ENCODE data around the gene CCDC137.

The CCDC137 gene

DNA sequence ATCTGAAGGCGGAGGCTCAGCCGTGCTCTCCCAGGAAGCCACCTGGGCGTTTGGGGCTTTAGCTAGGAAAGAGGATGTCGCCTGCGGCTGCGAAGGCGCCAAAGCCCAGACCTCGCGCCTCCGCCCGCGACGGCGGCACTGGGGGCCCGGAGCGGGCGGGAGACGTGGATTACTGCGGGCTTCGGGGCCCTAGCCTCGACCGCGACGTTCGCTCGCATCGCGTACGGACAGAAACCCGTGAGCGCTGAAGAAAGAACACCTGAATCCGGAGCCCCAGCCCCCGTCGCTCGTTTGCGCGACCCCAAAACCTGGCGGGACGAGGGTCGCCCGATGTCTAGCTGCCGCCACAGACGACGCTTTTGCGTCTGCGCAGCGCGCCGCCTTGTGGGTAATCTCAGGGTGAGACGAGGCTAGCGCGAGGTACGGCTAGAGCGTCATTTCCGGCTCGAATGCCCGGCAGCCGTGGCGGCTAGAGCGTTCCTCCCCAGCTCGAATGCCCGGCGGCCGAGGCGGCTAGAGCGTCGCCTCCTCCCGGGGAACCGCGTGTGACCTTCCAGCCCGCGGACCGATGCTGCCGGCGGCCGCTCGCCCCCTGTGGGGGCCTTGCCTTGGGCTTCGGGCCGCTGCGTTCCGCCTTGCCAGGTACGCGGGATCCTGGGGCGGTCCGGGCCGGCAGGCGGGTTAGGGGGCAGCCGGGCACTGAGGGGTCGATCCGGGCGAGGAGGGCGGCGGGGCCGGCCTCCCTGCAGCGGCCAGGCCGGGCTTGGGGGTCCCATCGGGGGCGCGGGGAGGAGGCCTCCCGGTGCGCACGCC lies 36.6 kb downstream of the CCDC137 start, which contains the start of gene MRPL12:
Gene MRPL12, plus strand, starts transcription at position 434 of the 813 bp plus-strand sequence. Its CDS starts 135 bp downstream, at position 569.
- DNase-seq (ENCODE audit: low spot score), result peak; percentile 98

DNA sequence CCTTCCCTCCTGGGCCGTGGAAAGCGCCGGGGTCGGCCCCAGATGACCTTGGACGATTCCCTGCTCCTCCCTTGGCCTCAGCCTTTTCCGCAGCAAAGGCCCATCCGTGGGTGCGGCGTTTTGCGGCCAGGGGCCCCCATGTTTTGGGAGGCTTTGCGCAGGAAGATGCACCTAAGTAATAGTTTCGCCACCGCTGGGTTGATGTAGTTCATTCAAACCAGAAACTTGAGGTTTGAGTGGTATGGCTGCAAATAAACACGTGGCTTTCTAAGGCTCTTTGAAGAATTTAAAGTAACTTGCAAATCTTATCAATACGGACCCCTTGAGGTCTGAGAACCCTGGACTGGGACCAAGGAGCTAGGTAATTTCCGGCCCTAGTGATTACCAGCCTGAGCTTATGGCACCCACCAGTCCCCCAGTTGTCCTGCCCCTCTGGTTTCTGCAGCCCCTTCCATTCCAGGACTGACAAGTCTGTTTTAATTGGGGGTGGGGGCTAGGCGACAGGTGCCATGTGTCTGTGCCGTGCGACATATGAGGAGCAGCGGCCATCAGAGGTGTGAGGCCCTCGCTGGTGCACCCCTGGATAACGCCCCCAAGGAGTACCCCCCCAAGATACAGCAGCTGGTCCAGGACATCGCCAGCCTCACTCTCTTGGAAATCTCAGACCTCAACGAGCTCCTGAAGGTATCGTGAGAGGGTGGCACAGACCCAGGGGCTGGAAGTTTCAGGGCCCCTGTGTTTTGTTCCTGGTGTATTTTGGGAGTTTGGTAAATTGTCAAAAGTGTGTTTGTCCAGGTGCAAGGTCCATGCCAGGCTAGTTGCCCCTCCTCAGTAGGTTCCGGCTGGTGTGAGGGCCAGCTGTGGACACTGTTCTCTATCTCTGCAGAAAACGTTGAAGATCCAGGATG lies 37.5 kb downstream of the CCDC137 start:
- no peak for DNase-seq (ENCODE audit: low spot score)

DNA sequence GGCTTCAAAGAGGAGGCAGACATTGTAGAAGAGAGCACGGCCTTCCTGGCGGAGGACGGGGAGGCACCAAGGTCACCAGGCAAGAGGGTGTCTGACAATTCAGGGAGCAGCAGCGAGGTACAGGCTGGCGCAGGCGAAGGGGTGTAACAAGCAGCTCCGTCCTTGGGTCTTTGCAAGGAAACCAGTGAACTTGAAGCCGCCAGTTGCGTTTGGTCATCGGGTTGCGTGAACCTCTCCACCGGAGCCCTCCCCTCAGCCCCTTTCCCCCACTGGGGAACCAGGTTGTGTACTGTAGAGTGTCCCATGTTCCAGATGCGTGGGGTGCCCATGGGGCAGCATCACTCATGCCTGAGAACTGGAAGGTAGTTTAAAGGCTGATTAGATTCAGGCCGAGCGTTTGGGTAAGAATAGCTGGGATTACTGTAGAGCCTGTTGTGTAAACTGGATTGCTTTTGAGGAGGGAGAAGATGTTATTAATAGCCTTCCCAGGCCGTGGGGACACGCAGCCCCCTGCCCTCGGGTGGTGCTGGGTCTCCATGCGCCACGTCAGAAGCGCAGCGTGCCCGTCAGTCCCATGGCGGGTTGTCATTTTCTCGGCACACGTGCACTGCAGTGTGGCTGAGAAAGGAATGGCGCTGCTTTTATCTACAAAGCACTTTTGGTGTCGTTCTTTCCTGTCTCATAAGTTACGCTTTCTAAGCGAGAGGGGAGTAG lies 39.1 kb downstream of the CCDC137 start:
- no peak for DNase-seq (ENCODE audit: low spot score)

DNA sequence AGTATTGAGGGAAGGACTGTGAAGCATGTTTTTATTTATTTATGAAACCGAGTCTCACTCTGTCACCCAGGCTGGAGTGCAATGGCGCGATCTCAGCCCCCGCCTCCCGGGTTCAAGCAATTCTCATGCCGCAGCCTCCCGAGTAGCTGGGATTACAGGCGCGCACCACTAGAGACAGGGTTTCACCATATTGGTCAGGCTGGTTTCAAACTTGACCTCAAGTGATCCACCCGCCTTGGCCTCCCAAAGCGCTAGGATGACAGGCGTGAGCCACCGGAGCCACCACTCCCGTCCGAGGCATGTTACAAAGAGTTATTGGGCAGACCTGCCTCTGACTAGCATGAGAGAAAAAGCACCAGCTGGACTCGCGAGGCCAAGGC lies 39.7 kb downstream of the CCDC137 start:
- no peak for DNase-seq (ENCODE audit: low spot score)

DNA sequence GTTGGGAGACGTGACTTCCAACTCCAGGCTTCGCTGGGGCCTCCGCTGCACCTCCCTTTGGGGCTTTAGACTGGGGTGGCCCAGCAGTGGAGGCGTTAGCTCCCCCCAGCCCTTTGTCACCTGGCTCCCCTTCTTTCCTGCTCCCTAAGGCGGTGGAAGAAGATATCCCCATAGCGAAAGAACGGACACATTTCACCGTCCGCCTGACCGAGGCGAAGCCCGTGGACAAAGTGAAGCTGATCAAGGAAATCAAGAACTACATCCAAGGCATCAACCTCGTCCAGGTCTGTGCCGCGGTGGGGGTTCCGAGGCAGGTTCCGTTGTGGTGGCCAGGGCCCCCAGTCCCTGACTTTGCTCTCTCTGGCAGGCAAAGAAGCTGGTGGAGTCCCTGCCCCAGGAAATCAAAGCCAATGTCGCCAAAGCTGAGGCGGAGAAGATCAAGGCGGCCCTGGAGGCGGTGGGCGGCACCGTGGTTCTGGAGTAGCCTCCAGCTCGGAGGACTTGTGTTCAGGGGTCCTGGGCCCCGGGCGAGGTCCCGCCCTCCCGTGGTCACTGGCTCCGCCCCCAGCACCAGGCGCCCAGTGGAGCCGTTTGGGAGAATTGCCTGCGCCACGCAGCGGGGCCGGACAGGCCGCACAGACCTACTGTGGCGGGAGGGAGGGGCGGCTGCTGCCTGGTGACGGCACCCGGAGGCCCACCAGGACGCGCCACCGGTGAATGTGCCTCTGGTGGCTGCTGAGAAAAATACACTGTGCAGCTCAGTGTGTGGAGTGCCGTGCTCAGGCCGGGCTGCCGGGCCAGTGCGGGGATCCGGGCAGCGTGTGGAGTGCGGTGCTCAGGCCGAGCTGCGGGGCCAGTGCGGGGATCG lies 40.5 kb downstream of the CCDC137 start:
- DNase-seq (ENCODE audit: low spot score), result no peak

DNA sequence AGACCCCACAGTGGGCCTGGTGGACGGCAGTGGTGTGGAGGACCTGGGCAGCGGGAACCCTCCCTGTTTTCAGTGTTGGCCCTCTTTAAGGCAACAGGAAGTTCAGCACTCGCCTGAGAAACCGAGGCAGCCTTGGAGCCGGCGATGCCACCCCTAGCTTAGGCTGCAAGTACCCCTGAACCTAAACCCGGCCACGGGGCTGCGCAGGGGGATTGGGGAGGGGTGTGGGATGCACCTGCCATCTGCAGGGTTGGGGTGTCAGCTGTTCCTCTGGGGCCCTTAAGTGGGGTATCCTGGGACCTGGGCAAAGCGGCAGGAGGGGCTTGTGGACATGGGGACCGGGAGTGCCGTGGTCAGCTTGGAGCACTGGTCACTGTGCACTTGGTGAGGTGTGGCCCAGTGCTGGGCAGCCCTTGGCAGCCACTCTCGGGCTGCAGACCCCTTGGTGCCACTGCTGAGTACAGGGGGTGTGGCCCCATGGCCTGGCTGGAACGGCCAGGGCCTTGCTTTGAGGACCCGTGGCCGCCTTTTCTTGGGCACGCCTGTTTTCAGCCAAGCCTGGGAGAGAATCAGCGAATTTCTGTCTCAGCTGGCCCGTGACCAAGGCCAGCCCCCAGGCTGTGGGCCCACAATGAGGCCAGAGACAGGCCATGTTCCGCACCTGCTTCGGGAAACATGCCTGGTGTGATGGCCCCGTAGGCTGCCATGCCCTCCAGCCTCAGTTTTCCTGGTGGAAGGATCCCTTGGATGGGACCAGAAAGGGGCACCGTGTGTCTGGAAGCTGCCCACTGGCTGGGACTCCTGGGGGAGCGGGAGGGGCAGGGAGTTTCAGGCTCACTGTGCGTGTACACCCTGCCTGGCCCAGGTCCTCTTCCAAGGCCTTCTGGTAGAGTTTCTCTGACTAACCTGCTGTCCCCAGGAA lies 41.4 kb downstream of the CCDC137 start:
- no peak for DNase-seq (ENCODE audit: low spot score)

DNA sequence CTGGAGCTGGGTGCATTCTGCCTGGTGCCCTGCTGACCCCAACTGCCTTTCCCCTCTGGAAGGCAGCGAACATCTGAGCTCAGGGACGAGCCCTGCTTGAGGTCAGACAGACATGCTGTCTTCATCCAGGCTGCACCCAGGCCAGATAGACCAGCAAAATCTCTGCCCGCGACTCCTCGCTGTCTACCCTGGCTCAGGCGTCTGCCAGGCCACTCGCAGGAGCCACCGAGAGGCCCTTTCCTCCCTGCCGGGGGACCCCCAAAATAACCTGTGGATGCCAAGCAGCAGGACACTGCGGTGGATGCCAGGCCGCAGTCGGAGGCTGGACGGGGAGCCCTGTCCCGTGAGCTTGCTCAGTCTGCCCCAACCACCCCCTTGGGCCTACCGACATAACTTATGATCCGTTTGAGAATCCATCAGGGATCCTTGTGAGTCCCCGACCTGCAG lies 42.2 kb downstream of the CCDC137 start:
- no peak for DNase-seq (ENCODE audit: low spot score)

DNA sequence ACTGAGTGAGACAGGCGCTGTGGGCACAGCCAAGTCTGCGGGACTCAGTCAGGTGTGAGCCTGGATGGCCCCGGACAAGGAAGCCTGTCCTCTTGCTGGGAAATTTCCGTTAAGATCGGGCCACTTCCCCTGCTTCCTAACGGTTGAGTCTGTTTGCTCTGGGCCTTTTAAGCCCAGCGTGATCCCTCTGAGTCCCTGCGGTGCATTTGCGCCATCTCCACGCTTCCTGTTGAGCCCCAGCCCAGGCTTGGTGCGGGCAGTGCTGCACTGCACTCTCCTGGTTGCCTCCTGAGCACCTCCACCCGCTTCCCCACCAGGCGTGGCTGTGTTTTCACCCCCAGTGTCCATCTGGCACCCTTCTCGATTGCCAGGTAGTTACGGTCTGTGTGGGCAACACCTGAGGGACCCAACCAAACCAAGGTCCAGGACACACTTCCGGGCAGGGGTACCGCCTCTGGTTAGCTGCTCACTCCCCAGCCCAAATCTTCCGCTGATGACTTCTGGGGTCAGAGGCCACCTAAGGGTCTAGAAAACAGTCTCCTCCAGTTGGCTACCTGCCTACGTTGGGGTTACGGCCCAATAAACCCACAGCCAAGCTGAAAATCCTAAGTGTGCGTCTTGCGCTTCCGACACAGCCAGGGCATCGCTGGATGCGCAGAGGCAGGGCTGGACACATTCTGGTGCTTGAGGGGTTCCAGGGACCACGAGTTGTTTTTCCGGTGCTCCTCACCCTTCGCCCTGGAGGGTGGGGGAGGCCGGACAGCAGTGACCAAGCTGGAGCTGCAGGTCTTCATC lies 44.2 kb downstream of the CCDC137 start:
- no peak for DNase-seq (ENCODE audit: low spot score)

DNA sequence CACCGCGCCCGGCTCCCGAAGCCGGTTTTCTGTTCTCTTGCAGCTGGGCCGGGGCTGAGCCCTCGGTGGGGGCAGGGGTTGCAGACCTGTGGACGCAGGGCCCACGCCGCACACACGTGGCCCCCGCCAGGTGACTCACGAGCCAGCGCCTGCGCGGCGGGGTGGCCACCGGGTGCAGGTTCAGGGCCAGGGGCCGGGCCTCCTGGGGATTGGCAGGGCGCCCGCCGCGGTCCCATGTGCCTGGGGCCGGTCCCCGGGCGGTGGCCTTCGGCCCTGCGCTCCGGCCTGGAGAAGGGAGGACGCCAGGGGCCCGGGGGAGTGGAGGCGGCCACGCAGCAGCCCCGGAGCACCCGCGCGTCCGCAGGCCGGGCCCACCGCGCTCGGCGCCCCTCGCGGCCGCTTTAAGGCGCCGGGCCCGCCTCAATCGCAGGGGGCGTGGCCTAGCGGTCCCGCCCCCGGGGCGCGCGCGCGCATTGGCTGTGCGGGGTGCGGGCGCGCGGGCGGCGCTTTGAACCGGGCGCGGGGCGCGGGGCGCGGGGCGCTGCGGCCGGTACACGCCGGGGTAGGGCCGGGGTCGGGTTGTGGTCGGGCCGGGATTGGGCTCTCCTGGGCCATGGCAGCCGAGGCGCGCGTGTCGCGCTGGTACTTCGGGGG lies 45.4 kb downstream of the CCDC137 start, which contains the start of gene SLC25A10:
Gene SLC25A10, plus strand, starts transcription at position 471 of the 654 bp plus-strand sequence. Its CDS starts 143 bp downstream, at position 614.
- DNase-seq (ENCODE audit: low spot score), result peak; percentile 96

DNA sequence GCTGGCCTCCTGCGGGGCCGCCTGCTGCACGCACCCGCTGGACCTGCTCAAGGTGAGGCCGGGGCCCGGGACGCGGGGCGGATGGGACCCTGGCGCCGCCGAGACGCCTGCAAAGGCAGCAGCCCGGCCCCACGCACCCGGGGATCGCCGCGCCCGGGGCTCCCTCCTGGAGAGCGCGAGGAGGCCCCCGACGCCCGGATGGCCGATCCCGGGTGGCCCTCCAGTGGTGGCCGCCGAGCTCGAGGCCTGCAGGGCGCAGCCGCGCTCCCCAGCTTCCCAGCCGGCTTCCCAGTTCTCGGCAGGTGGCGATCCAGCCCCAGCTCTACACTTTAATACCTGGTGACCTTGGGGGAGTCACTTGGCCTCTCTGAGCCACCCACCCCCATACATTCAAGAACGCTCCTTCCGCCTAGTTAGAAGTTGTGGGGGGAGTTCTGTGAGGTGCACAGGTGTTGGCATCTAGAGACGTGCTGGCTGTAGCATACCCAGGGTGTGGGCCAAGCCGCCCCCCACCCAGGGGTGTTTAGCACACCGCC lies 46.0 kb downstream of the CCDC137 start:
- peak; percentile 87 for DNase-seq (ENCODE audit: low spot score)

DNA sequence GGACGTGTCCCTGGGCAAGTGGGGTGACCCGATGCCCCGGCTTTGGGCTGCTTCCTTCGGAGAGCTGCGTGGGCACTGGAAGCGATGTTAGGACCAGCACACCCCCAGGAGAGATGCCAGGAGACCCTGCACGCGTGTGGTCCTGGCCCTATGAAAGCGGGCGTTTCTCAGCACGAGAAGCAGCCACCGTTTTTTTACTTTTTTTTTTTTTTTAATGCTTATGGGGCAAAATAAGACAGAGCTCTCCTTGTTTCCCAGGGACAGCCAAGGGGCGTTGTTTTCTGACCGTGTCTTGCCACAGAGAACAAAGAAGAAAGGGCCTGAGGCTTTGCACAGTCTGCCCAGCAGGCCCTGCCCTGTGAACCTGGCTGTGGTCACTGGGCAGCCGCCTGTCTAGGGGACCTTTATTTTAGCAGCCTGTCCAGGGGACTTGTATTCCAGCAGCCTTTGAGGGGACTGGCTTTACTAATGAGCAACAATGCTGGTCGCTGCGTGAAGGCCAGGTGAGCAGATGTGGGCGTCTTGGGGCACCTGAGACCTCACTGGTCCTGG lies 46.5 kb downstream of the CCDC137 start:
- DNase-seq (ENCODE audit: low spot score), result no peak

DNA sequence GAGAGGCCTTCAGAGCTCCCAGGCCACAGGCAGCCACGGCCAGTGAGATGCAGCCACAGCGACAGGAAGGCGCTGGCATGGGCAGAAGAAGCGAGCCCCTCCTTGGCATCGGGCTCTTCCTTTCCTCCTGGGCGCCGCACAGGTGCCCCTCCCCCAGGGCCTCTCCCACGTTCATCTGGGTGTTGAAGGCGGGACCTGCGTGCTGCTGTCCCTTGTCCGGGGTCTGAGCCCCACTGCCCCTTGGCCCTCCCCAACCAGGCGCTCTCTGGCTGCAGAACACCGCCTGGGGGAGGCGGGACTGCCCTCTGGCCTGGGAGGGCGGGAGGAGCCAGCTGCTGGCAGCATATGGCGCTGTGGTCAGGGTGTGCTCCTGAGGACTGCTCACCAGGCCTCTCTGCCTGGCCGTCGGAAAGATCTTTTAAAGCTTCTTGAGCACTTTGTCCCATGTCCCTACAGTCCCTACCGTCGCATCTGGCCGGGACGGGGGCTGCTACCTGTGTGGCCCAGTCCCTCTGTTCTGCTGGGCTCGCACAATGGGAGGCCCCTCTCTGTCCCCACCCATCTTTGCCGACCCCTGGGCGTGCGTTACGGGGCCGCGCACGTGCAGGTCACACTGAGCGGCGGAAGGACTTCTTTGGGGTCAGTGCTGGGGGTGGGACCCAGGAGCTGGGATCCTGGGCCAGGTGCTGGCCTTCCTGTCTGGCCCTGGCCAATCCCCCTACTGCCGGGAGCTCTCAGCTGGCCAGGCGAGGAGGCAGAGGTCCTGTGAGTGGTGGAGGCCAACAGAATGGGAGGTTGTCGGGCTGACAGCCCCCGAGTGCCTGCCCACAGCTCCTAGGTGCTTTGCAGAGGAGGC lies 47.2 kb downstream of the CCDC137 start:
- DNase-seq (ENCODE audit: low spot score), result no peak

DNA sequence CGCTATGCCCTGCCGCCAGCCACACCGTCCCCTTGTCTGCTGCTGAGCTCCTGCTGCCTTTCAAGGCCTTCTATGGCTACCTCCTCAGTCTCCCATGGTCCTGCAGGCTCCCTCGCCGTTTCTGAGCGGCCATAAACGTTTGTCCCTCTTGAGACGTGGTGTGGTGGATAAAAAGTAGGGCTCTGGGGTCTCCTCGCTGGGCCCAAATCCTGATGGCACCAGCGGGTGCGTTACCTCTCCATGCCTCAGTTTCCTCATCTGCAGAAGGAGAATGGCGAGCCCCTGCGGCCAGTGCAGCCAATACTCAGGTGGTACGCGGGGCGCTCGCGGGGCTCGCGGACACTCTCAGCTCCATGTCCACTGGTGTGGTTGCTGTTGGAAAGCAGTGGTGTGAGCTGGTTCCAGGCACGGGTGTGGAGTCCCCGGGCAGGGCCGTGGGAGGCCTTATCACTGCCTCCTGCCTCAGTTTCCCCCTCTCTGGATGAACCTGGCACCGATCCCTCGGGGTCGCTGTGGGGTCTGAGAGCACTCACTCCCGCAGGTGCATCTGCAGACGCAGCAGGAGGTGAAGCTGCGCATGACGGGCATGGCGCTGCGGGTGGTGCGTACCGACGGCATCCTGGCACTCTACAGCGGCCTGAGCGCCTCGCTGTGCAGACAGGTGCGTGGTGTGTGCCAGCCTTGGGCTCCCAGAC lies 48.0 kb downstream of the CCDC137 start:
- DNase-seq (ENCODE audit: low spot score), result no peak

DNA sequence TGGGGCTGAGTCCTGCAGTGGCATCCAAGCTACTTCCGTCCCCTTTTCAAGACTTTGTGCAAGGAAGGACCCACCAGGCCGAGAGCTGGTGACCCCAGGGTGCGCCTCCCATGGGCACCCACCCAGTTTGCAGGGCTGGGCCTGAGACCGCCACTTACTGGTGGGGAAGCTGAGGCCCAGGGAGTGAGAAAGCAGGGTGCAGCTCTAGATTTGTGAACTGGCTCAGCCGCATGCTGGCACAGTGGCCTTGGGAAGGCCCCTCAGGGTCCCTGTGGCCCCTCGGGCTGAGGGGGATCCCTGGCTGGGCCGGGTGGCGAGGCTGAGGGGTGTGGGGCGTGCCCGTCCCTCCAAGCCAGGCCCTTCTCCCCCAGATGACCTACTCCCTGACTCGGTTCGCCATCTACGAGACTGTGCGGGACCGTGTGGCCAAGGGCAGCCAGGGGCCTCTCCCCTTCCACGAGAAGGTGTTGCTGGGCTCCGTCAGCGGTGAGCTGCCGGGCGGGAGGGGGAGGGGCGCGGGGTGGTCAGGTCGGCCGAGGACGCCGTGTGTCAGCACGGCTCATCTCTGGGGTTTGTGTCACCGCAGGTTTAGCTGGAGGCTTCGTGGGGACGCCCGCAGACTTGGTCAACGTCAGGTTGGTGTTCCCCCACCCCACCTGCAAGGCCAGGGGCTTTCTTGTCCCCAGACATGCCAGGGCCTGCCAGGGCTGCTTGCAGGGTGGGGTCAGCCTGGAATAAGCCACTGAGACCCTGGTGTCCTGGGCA lies 48.8 kb downstream of the CCDC137 start:
- no peak for DNase-seq (ENCODE audit: low spot score)

DNA sequence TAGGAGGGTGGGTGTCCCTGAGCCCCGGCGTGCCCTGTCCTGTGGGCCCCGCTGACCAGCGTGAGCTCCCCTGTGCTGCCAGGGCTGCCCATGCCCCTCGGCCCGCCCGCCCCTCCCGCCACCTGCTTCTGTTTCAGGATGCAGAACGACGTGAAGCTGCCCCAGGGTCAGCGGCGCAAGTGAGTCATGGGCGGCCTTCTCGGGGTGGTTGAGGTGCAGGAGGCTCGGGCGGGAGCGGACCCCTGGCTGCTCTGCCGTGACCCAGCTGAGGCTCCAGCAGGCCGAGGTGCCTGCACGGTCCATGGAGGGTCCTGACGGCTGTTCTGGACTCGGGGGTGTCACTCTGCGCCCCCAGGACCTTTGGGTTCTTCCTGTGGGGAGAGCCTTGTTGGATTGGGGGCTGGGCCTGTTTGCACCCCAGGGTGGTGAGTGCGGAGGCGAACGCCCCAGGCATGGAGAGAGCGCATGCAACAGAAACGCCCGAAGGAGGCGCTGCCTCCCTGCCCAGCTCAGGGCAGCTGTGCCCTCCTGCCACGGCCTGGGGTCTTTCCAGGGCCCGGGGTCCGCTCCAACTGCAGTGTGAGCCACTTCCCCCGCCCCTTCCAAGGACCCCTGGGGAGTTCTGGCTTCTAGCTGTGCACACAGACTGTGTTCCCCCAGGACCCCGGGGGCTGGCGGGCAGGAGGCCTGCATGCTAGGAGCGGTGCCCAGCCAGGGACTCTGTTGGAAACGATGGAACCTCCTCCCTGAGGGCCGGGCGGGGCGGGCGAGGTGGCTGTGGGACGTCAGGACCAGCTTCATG lies 49.5 kb downstream of the CCDC137 start:
- DNase-seq (ENCODE audit: low spot score), result no peak

Measured in AG08396 (cell line).